A549 (cell line): ENCODE data around the gene DYSF. TPM values are rescaled to one million over a fixed set of nuclear protein-coding genes. Genes with fewer than 3 reads are reported as not detected.

Source experiments
- ATAC-seq, 2 experiments: fragments of 200-7000 bp in 1 of 2; fragments of >200 bp in 1 of 2; cut with Nextera tagmentation in 1 of 2; cut with Tn5 transposase in 1 of 2; 3 replicates each; pipeline versions ENCODE4 v1.8.0 to v1.9.1; 2018 to 2020; ENCODE audit warnings: mild to moderate bottlenecking in 1 of 2, moderate library complexity in 1 of 2
- CTCF ChIA-PET: fragments of 300-600 bp; sonication (Branson Sonifier 250); formaldehyde crosslinking; extraction: SDS; loops from one replicate; lab custom pipeline; 2021; ENCODE audit warnings: antibody characterized with exemption, inconsistent platforms; lab: Yijun Ruan, JAX
- POLR2A ChIA-PET: fragments of 350-600 bp; formaldehyde crosslinking; extraction: SDS; loops from one replicate; lab custom pipeline; 2021; ENCODE audit warnings: antibody characterized with exemption, inconsistent platforms; lab: Yijun Ruan, JAX
- DNase-seq, 2 experiments: peaks; one replicate each; pipeline versions ENCODE4 v3.0.0 to v3.0.0-alpha.2; 2011 to 2016; ENCODE audit warnings: low read depth in 1 of 2, low spot score in 1 of 2
- FAIRE-seq: peaks from 2 replicates; lab custom pipeline; 2011; peaks lifted over from hg19 to GRCh38; lab: Jason Lieb, UNC
- H3K27ac ChIP-seq, 2 experiments: fragments of >200 bp; sonication (Bioruptor Twin); formaldehyde crosslinking; 3 replicates each; pipeline ENCODE4 v1.5.1; 2016 to 2017
- H3K4me1 ChIP-seq: fragments of >200 bp; sonication (Bioruptor Twin); formaldehyde crosslinking; 3 replicates; pipeline ENCODE4 v1.6.1; 2016
- H3K4me2 ChIP-seq: fragments of >200 bp; sonication (Bioruptor Twin); formaldehyde crosslinking; 3 replicates; pipeline ENCODE4 v1.6.1; 2016
- H3K4me3 ChIP-seq: fragments of >200 bp; sonication (Bioruptor Twin); formaldehyde crosslinking; 3 replicates; pipeline ENCODE4 v1.5.1; 2016
- H3K9me3 ChIP-seq: fragments of >200 bp; sonication (Bioruptor Twin); formaldehyde crosslinking; 3 replicates; pipeline ENCODE4 v1.6.1; 2016
- BCL3 ChIP-seq: fragments of >200 bp; sonication (Bioruptor Twin); formaldehyde crosslinking; IDR thresholded peaks from 3 replicates; pipeline ENCODE4 v1.6.1; 2016
- CBX8 ChIP-seq: fragments of 200-600 bp; sonication (generic); IDR thresholded peaks from 2 replicates; pipeline ENCODE4 v1.6.1; 2016
- CHD2 ChIP-seq: fragments of 150-350 bp; IDR thresholded peaks from 2 replicates; pipeline ENCODE4 v1.6.1; 2014; ENCODE audit warnings: low read length; ENCODE audit not compliant: partially characterized antibody
- EHMT2 ChIP-seq: fragments of 200-600 bp; sonication (generic); IDR thresholded peaks from 2 replicates; pipeline ENCODE4 v1.6.1; 2016; ENCODE audit warnings: antibody characterized with exemption, low read depth, mild to moderate bottlenecking, moderate library complexity
- EP300 ChIP-seq, 2 experiments: fragments of >200 bp; sonication (Bioruptor Twin); formaldehyde crosslinking; IDR thresholded peaks; 2 replicates in 1 of 2; 3 replicates in 1 of 2; pipeline ENCODE4 v1.6.1; 2016 to 2017
- FOSL2 ChIP-seq, 2 experiments: fragments of 450-650 bp in 1 of 2; fragments of >200 bp in 1 of 2; sonication (Bioruptor Twin) in 1 of 2; formaldehyde crosslinking; IDR thresholded peaks; 2 replicates each; pipeline versions ENCODE4 v1.5.0 to v1.6.1; 2016 to 2020; ENCODE audit warnings: mild to moderate bottlenecking in 1 of 2, moderate library complexity in 1 of 2
- GATA3 ChIP-seq: IDR thresholded peaks from 2 replicates; pipeline ENCODE4 v1.6.1; 2012; ENCODE audit warnings: borderline replicate concordance
- HDAC2 ChIP-seq: fragments of 200-600 bp; sonication (generic); IDR thresholded peaks from 2 replicates; pipeline ENCODE4 v1.6.1; 2016
- HEYL ChIP-seq: fragments of 250-450 bp; sonication (Bioruptor Pico); IDR thresholded peaks from 2 replicates; pipeline ENCODE4 v1.8.0; 2021; ENCODE audit warnings: mild to moderate bottlenecking, moderate library complexity
- HMGXB4 ChIP-seq: fragments of 250-450 bp; sonication (Bioruptor Pico); IDR thresholded peaks from 2 replicates; pipeline ENCODE4 v1.5.0; 2021; ENCODE audit warnings: mild to moderate bottlenecking, moderate library complexity, borderline replicate concordance
- HOXA7 ChIP-seq: fragments of 250-450 bp; sonication (Bioruptor Pico); IDR thresholded peaks from 2 replicates; pipeline ENCODE4 v1.5.0; 2020; ENCODE audit warnings: mild to moderate bottlenecking, moderate library complexity
- HOXB13 ChIP-seq: fragments of 250-450 bp; sonication (Bioruptor Pico); IDR thresholded peaks from 2 replicates; pipeline ENCODE4 v1.5.0; 2020; ENCODE audit warnings: low read depth, mild to moderate bottlenecking, moderate library complexity
- JUN ChIP-seq, 2 experiments: fragments of >200 bp; sonication (Bioruptor Twin); formaldehyde crosslinking; IDR thresholded peaks; 2 replicates in 1 of 2; 3 replicates in 1 of 2; pipeline ENCODE4 v1.6.1; 2016 to 2017
- JUNB ChIP-seq: fragments of >200 bp; sonication (Bioruptor Twin); formaldehyde crosslinking; IDR thresholded peaks from 2 replicates; pipeline ENCODE4 v1.6.1; 2016
- MAX ChIP-seq: IDR thresholded peaks from 2 replicates; pipeline ENCODE4 v1.6.1; 2012
- MAZ ChIP-seq: fragments of 150-350 bp; IDR thresholded peaks from 2 replicates; pipeline ENCODE4 v1.6.1; 2014; ENCODE audit warnings: antibody characterized with exemption, low read depth, low read length, borderline replicate concordance
- NFE2L2 ChIP-seq: fragments of 150-350 bp; conservative IDR thresholded peaks from 2 replicates; pipeline ENCODE4 v1.6.1; 2014; ENCODE audit warnings: low read length
- PHF8 ChIP-seq: fragments of 200-600 bp; sonication (generic); IDR thresholded peaks from 2 replicates; pipeline ENCODE4 v1.6.1; 2016; ENCODE audit warnings: low read depth, mild to moderate bottlenecking, antibody characterized with exemption, moderate library complexity, borderline replicate concordance
- POLR2A ChIP-seq: IDR thresholded peaks from 2 replicates; pipeline ENCODE4 v1.6.1; 2012; ENCODE audit warnings: mild to moderate bottlenecking, low read length
- POLR2AphosphoS2 ChIP-seq: conservative IDR thresholded peaks from 2 replicates; pipeline ENCODE4 v1.6.1; 2012; ENCODE audit warnings: low read length, improper control_type of control experiment, inconsistent platforms
- RAD21 ChIP-seq, 2 experiments: fragments of >200 bp in 1 of 2; sonication (Bioruptor Twin) in 1 of 2; formaldehyde crosslinking in 1 of 2; IDR thresholded peaks in 1 of 2; conservative IDR thresholded peaks in 1 of 2; 2 replicates in 1 of 2; 3 replicates in 1 of 2; pipeline ENCODE4 v1.6.1; 2012 to 2018; ENCODE audit warnings: inconsistent platforms in 1 of 2
- RARB ChIP-seq: fragments of 250-450 bp; sonication (Bioruptor Pico); IDR thresholded peaks from 2 replicates; pipeline ENCODE4 v1.8.0; 2021; ENCODE audit warnings: mild to moderate bottlenecking, moderate library complexity
- RFX5 ChIP-seq: fragments of 450-650 bp; IDR thresholded peaks from 2 replicates; pipeline ENCODE4 v1.7.1; 2014; ENCODE audit warnings: antibody characterized with exemption, mild to moderate bottlenecking, moderate library complexity
- TFCP2L1 ChIP-seq: fragments of 250-450 bp; sonication (Bioruptor Pico); IDR thresholded peaks from 2 replicates; pipeline ENCODE4 v1.5.0; 2021; ENCODE audit warnings: mild to moderate bottlenecking
- TP53 ChIP-seq: fragments of 250-450 bp; sonication (Bioruptor Pico); IDR thresholded peaks from 2 replicates; pipeline ENCODE4 v1.5.0; 2021; ENCODE audit warnings: mild to moderate bottlenecking, moderate library complexity
- ZC3H11A ChIP-seq: fragments of 450-650 bp; IDR thresholded peaks from 2 replicates; pipeline ENCODE4 v1.6.1; 2014; ENCODE audit warnings: antibody characterized with exemption, mild to moderate bottlenecking
- ZFP36 ChIP-seq: fragments of 450-650 bp; IDR thresholded peaks from 2 replicates; pipeline ENCODE4 v1.6.1; 2014; ENCODE audit warnings: borderline replicate concordance; ENCODE audit not compliant: partially characterized antibody
- ZNF302 ChIP-seq: fragments of 250-450 bp; sonication (Bioruptor Pico); IDR thresholded peaks from 2 replicates; pipeline ENCODE4 v1.9.0; 2021; ENCODE audit warnings: inconsistent platforms, mild to moderate bottlenecking, moderate library complexity
- ZSCAN20 ChIP-seq: fragments of 250-450 bp; sonication (Bioruptor Pico); IDR thresholded peaks from 2 replicates; pipeline ENCODE4 v1.8.0; 2022; ENCODE audit warnings: mild to moderate bottlenecking, moderate library complexity
- WGBS: methylation state at CpG from one replicate; pipeline ENCODE4 v1.1.6; 2017; ENCODE audit errors: missing lambda C conversion rate; 5-methylcytosine and 5-hydroxymethylcytosine counted together
- polyA plus RNA-seq, 4 experiments: library from polyadenylated mRNA; depleted of rRNA in 3 of 4; stranded (reverse); fragments of >200 nt; fragmentation: RNase III in 1 of 4; extraction: RNeasy Plus Mini Kit Qiagen cat#74134 plus additional on column Dnase treatment in 1 of 4; gene quantifications; 2 replicates in 3 of 4; 3 replicates in 1 of 4; pipeline ENCODE4 v1.2.3, GENCODE V29; 2011 to 2017

DYSF gene
- polyA plus RNA-seq, 2 of the 4 experiments (the other 2 are of a cell fraction), result 0.36 to 0.98 TPM

- FAIRE-seq, result no peak
- CTCF ChIA-PET, result interaction anchor here (0.8 to 14.0 kb wide), 12 partner anchors 54 to 1422 kb away, joined by 3 to 185 read pairs (median 4); partner anchors contain the start of genes CYP26B1 and SPR
Measured at GRCh38 chr2:71551631-71551915, 98.2 kb downstream of the DYSF start.

GRCh38 chr2:71552356-71552755 is 99.0 kb downstream of the DYSF start:
- FAIRE-seq, result no peak
- ChIA-PET CTCF (interaction anchor here (0.9 to 14.0 kb wide), 10 partner anchors 12 to 1421 kb away, joined by 3 to 185 read pairs (median 4); partner anchors contain the start of genes CYP26B1 and SPR), POLR2A (no interaction called here)

More at GRCh38 chr2:71551631-71551915, 98.2 kb downstream of the DYSF start:
- no peak for TF ChIP-seq POLR2AphosphoS2
- no peak for TF ChIP-seq HMGXB4 (CRISPR knock-in tag)
- TF ChIP-seq JUNB, result no peak
- TF ChIP-seq ZSCAN20 (CRISPR knock-in tag), result no peak
- TF ChIP-seq CBX8, result no peak
- no peak for TF ChIP-seq EP300 (IDR thresholded peaks at IDR 0.05)
- TF ChIP-seq RARB (CRISPR knock-in tag), result no peak
- no peak for TF ChIP-seq HOXB13 (CRISPR knock-in tag)
- no peak for TF ChIP-seq JUN (IDR thresholded peaks at IDR 0.05)
- no peak for TF ChIP-seq BCL3
- TF ChIP-seq ZNF302 (CRISPR knock-in tag), result no peak
- no peak for TF ChIP-seq ZC3H11A
- no peak for TF ChIP-seq GATA3
- TF ChIP-seq CHD2, result no peak
- no peak for TF ChIP-seq HEYL (CRISPR knock-in tag)
- TF ChIP-seq POLR2A, result no peak
- Histone ChIP-seq H3K9me3 (no peaks in the 10 kb centered on the region), H3K4me1 (no peaks in the 10 kb centered on the region), H3K4me3 (no peak overlapping the region), H3K27ac (no peak overlapping the region), H3K4me2 (no peak overlapping the region)
- POLR2A ChIA-PET, result no interaction called here
- 81% methylated on average over 4 of the region's 9 CpGs for WGBS
- ATAC-seq, result no peak
- no peak for DNase-seq

GRCh38 chr2:71552861-71553301 is 99.5 kb downstream of the DYSF start:
- Histone ChIP-seq H3K4me3 (no peak overlapping the region), H3K4me2 (no peak overlapping the region)
- ATAC-seq (no peak), FAIRE-seq (no peak)
- no peak for TF ChIP-seq MAZ
- TF ChIP-seq ZSCAN20 (CRISPR knock-in tag), result no peak
- TF ChIP-seq HMGXB4 (CRISPR knock-in tag), result no peak
- no peak for TF ChIP-seq RARB (CRISPR knock-in tag)
- TF ChIP-seq TFCP2L1 (CRISPR knock-in tag), result no peak
- TF ChIP-seq HDAC2, result no peak
- no peak for TF ChIP-seq RFX5
- no peak for TF ChIP-seq TP53 (CRISPR knock-in tag)
- no peak for TF ChIP-seq RAD21 (conservative IDR thresholded peaks at IDR 0.05 in 1 of 2, IDR thresholded peaks at IDR 0.05 in 1 of 2)
- TF ChIP-seq ZC3H11A, result no peak
- TF ChIP-seq, all 56 proteins: peak for 0
- Histone ChIP-seq H3K4me1 (peaks cover 4% of the 10 kb centered on the region; the same call in 1 of the 3 replicates), H3K27ac (no peak overlapping the region), H3K9me3 (no peaks in the 10 kb centered on the region)
- 85% methylated on average over 15 of the region's 15 CpGs for WGBS
- POLR2A ChIA-PET, result no interaction called here
- DNase-seq, result no peak
- CTCF ChIA-PET, result interaction anchor here (0.7 to 14.0 kb wide), 11 partner anchors 10 to 1421 kb away, joined by 3 to 185 read pairs (median 5); partner anchors contain the start of gene CYP26B1

More at GRCh38 chr2:71552356-71552755, 99.0 kb downstream of the DYSF start:
- Histone ChIP-seq H3K4me2 (no peak overlapping the region), H3K4me1 (0 out of 3 replicates have a peak, but pooled peaks cover 4% of the 10 kb centered on the region), H3K9me3 (no peaks in the 10 kb centered on the region), H3K27ac (no peak overlapping the region), H3K4me3 (no peak overlapping the region)
- 74% methylated on average over 6 of the region's 6 CpGs for WGBS
- TF ChIP-seq NFE2L2 (no peak), PHF8 (no peak), HOXA7 (CRISPR knock-in tag) (no peak), GATA3 (no peak), ZFP36 (no peak), CBX8 (no peak), MAX (no peak), FOSL2 (IDR thresholded peaks at IDR 0.05) (no peak), FOSL2 (CRISPR knock-in tag; IDR thresholded peaks at IDR 0.05) (no peak), EHMT2 (no peak)
- no peak for DNase-seq
- ATAC-seq, result no peak
